Stimulated activated CD8-positive, alpha-beta memory T cell treated with anti-CD3 and anti-CD28 coated beads, Interleukin-4, amount 100 ng/mL, for 48 hours (primary cell): ENCODE measurements around the gene PSMG3.

Experiments used
- DNase-seq: peaks from one replicate; pipeline ENCODE4 v3.0.0-alpha.2; 2020

The PSMG3 gene

DNA sequence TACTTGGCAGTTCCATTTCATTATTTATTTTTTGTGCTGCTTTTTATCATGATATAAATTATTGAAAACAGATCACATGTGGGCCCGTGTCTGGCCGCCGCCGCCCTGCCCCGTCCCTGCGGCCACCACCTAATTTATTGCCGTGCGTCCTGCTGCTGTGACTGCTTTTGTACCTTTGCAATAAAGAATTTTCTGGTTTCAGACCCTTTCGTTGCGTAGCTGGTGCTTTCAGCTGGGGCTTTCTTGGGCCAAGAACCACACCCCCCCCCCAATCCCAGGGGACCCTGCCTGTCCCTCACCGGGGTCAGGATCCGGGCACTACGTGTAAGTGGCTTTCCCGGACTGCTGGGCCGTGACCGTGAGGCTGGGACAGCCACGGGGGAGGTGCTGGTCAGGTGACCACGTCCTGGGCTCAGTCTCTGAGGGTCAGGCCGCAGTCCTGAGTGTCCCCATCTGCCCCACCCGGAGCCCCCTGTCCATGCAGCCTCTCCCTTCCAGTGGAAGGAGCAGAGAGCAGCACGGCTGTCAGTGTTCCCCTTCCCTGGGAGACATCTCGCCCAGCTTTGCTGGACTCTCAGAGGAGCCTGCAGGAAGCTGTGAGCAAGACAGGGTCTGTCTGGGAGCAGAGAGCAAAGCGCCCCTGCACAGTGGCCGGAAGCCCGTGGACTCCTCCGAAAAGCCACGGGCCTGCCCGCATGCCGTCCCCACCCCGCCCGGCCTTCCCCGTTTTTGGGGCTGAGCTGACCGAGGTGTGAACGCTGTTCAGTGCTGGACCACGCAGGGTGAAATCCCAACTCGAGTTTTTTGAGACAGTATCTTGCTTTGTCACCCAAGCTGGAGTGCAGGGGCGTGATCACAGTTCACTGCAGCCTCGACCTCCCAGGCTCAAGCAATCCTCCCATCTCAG is 26.7 kb downstream of the PSMG3 start:
- no peak for DNase-seq

DNA sequence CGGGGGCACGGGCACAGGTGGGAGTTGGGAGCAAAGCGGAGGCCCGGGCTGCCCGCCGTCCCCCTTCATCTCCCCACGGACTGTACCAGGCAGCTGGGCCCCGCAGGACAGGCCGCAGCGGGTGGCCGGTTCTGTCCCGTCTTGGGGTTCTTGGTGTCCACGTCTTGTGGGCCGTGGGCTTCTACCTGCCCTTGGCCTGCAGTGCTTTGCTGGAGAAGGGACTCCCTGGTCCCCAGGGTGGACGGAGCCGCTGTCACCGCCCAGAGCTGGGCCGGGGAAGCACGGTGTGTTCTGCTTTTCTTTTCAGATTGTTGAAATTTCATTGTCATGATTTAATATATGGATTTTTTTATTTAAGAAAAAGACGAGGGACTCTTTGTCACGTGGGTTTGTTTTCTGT is 27.5 kb downstream of the PSMG3 start:
- DNase-seq, result no peak

DNA sequence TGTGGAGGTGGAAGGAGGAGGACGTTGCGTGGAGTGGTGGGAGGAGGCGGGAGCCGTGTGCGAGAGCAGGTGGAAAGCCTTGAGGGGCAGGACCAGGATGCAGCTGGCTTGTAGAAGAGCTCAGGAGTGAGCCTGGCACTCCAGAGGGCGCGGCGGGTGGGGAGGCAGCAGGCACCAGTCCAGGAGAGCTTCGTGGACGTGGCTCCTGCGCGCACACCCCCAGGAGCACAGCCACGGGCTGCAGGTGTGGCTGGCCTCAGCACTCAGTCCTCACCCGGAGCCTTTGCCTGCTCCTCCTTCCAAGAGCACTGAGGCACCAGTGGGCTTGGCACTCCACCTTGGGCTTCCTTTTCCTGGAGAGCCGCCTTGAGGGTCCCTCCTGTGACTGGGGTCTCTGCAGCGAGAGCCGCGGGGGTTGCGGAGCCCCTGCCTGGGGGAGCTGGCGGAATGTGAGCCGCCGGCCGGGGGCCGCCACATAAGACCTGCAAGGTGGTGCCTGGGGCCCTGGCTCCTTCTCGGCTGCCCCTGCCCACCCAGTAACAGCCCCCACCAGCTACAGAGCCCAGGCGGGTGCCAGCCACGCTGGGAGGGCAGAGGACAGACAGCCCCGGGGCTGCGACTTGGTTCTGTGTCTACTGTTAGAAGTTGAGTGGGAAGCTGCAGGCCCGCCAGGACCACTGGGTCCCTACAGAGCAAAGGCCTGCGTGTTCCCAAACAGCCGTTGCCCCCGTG is 28.2 kb downstream of the PSMG3 start:
- no peak for DNase-seq

DNA sequence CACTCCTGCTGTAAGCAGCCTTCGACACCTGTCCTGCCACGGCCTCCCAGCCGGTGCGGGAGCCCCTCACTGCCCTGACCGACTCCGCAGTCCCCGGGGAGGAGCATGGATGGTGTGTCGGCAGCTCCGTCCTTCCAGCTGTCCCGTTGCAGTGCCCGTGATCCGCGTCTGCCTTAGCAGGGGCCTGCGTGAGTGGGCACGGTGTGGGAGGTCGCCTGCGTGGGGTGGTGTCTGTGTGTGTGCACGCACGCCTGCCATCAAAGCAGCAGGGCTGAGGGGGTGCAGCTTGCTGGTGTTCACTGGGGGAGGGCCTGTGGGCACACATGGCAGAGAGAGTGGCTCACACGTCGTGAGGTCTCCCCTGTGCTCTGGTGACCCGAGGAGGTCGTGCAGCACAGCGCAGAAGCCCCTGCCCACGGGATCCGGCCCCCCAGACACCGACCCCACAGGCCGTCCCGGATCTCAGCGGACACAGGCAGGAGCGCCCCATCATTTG is 29.0 kb downstream of the PSMG3 start:
- no peak for DNase-seq

DNA sequence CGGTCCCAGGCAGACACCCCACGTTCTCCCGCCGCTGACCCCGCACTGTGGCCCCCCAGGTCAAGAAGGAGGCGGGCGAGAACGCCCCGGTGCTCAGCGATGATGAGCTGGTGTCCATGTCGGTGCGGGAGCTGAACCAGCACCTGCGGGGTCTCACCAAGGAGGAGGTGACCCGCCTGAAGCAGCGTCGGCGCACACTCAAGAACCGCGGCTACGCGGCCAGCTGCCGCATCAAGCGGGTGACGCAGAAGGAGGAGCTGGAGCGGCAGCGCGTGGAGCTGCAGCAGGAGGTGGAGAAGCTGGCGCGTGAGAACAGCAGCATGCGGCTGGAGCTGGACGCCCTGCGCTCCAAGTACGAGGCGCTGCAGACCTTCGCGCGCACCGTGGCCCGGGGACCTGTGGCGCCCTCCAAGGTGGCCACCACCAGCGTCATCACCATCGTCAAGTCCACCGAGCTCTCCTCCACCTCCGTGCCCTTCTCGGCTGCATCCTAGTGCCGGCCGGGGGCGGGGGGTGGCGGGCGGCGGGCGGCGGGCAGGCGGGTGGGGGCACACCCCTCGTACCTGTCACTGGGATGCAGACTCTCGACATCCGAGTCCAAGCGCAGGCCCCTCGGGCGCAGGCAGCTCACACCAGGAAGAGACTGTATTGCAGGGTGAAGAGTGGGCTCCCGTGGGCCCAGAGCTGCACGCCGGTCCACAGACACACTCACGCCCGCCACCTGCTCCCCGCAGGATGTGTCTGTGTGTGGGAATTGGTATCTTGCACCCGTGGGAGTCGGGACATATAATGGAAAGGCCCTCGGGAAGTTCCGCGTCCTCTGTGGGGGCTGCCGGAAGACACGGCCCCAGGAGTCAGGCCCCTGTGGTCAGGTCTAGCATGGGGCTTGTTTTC is 29.7 kb downstream of the PSMG3 start:
- DNase-seq, result no peak

DNA sequence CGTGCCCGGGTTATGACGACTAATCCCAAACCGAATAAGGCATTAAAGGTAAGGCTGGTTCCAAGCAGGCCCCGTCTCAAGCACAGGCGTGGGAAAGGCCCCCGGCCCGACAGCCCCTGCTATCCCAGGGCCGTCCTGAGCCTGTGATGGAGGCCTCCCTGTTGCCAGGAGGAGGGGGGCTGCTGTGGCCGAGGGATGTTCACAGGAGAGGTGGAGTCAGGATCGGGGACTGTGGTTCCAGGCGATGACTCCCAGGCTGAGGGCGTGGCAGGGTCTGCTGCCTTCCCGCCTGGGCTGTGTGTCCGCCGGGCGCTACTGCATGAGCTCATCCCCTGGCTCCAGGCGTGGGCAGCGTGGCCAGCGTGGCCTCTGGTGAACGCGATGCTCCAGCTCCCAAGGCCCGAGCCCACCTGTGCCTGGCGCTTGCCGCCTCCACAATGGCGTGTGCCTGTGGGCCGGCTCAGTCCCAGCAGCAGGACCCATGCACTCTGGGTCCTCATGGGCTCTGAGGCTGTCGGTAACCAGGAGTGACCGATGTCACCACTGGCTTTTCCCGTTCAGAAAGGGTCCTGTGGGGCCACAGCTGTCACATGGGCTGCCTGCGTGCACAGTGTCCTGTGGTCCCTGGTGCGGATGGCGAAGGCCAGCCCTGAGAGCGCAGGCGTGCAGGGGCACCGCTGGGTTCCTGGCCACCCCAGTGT is 30.5 kb downstream of the PSMG3 start:
- no peak for DNase-seq

DNA sequence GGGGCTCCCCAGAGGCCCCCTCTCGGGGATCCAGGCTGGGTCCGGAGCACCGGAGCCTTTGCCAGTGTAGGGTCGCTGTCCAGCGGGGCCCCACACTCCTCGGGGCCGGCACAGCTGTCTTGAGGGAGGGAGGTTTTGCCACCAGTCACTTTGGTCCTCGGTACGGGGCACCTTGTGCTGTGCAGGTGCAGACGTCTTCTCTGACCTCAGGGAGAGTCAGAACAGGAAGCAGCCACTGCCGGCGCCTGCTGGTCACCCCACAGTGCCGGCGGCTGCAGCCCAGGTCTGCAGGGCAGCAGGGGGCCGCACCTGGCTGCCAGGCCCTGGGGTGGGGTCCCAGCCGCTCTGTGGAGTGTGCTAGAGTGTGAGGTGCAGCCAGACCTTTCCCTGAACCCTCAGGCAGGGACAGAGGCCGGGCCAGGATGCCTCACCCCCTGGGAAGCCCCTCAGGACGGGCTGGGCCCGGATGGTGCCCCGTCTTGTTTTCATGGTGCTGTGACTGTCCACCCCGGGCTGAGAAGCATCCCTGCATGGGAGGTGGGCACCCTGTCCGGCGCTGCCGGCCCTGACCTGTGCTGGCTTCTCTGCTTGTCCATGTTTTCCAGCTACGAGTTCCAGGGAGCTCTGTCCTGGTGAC is 31.2 kb downstream of the PSMG3 start:
- no peak for DNase-seq

DNA sequence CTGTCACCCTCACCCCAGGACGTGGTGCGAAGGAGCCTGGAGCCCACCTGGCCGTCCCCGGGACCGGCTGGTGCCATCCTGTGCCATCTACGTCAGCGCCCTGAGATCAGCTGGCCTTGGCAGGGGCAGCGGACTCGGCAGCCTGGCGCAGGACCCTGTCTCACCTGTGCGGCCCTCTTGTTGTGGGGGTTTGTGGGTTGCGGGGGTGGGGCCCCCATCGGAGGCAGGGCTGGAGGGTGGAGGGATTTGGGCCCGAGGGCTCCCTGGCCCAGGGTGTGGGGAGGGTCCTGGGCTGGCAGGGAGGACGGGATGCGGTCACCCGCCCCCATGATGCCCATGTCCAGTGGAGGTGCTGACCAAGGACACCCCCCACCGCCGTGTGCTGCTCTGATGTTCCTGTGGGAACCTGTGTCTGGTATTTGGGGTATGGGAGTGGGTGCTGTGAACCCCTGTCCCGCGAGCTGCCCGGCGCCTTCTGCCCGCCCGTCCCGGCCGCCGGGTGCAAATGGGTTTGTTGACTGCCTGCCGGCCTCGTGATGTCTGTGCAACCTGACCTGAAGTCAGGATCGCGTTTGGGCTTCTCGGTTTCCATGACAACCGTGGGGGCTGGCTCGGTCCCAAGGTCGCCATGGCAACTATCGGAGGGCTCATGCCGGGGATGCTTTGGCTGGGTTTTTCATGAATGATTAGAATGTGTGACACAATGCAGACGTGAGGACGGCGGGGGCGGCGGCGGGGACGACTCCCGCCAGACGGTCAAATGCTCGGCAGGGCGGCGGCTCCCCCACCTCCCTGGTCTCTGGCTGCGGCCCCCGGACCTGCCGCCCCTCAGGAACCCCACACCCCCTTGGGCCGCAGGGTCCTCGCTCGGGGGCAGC is 32.1 kb downstream of the PSMG3 start:
- DNase-seq, result peak; percentile 34

DNA sequence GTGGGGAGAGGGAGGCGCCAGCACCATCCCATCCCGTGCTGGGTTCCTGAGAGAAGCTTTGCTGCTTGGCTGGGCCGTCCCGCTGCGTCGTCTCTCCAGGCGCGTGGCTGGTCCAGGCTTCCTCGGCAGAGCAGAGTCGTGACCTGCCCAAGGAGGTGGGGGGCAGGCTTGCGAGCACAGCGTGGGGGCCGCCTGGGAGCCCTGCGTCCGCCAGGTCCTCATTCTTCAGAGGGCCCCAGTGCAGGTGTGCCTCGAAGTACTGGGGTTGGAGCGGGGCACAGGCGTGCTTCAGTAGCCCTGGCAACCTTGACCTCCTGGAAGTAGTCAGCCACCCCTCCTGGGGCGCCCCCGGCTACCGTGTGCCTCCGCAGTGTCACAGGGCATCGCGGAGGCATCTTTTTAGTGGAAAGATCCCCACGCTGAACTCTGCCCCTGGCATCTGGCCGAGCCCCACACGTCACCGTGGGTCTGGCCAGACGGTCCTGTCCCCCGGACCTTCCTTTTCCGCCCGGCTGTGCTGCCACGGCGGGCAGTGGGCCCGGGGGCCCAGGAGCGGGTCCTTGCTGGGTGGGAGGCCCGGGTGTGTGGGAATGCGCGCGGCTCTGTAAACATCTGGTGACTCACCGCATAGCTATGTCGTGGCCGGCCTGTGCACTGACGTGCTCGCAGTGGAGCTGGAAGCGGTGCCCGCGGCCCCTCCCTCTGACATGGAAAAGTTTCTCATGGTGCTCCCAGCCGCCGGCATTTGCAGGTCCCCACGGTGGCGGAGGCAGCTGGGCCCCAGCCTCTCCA is 32.9 kb downstream of the PSMG3 start:
- DNase-seq, result no peak

DNA sequence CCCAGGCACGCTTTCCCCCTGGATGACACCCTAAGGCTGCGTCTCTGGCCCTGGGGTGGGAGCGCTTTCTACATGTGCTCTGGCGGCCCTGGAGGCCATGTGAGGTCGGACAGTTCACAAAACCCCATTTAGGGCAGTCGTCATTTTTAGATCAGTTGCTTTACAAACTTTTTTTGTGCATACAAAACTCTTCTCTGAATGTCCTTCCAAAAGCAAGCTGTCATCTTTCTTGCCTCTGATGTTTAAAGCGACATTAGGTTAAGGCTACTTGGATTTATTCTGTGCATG is 33.4 kb downstream of the PSMG3 start:
- DNase-seq, result no peak

DNA sequence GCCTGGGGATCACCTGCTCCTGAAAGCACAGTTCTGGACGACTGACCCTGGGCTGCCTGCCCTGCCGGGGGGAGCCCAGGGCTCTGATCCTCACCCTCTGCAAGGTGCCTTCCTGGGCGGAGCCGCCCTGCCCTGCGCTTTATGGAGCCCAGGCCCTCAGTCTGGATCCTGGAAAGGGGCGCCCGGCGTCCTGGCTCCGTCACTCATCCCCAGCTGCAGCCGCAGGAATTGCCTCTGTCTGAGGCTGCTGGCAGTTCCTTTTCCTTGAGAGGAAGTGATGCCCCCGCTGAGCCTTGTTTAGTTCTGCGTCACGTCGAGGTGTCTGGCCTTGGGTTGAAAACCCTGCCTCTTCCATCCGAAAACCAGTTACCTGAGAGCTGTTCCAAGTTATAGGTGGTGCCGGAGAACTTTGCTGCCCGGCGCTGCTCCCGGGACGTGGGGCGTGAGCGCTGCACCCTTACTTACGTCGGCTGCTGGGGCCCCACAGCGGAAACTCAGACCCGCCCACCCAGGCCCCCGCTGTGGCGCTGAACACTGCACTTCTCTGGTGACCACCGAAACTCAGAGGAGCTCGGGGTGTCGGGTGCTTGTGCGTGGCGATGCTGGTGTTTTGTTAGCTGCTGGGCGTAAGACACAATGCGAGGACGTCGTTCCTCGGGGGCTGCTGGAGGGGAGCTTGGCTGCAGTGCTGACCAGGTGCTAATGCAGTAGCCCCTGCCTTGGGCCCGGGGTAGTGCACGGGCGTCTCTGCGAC is 34.0 kb downstream of the PSMG3 start:
- DNase-seq, result no peak

DNA sequence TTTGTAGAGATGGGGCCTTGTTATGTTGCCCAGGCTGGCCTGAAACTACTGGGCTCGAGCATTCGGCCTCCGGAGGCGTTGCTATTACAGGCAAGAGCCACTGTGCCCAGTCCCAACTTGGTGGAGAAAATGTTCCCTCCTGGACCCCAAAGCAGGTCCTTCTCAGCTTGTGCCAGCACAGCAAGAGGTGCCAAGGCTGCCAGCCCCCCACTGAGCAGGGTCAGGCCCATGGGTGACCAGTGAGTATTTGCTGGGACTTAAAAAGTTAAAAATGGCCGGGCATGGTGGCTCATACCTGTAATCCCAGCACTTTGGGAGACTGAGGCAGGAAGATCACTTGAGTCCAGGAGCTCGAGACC is 34.8 kb downstream of the PSMG3 start:
- no peak for DNase-seq

DNA sequence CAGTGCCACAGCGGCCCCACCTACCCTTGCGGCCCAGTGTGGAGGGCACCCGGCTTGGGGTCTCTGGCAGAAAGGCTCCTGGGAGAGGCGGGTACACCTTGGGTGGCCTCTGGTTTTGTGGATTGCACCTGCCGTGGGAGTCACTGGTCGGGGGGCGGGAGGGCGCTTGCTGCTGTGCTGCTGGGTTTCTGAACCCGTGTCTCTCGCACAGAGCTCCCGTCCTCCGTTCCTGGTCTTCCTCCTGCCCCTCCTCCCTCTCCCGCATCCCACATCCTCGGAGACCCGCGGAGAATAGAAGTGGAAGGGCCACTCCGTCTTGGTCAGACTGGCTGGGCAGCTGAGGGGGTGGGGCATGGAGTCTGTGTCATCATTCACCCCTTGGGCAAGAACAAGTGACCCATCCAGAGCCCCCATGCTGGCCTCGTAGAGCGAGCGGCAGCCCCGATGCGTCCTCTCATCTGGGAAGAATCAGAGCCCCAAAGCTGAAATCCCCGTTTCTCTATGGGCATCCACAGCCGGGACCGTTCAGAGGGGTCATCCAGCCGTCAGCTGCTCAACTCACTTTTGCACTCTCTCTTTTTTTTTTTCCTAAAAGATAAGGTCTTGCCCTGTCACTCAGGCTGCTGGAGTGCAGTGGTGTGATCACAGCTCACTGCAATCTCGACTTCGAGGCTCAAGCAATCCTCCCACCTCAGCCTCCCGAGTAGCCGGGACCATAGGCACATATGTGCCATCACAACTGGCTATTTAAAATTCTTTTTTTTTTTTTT is 35.3 kb downstream of the PSMG3 start:
- DNase-seq, result no peak

DNA sequence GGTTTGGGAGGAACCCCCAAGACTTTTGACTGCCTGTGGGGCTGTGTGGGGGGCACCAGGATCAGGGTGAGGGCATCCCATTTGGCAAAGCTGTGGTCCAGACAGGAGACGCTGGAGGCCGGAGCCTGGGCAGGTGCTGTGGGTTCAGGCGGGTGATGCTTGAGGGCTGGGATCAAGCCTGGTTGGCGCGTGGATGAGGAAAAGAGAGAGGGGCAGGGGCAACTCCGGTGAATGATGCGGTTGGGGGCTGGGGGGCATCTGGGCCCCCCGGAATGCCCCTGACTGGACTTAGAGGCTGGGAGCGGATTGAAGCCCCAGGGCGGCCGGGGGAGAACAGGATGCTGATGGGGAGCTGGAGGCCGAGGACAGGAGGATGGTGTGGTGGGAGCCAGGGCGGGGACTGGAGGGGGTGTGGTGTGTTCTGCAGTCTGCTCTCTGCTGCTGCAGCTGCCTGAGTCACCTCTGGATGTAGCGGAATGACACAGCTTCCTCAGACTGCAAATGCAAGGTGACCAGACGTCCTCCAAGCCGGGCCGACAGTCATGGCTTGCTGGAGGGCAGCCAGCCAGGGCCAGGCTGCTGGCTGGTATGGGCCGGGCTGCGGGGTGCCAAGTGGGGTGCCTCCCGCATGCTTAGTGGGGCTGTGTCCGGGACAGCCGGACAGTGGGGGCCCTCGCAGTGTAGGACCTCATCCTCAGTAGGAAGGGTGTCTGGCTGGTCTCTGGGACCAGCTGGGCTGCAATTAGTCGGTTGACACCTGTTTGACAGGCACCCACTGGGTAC is 36.1 kb downstream of the PSMG3 start:
- DNase-seq, result peak; percentile 69

DNA sequence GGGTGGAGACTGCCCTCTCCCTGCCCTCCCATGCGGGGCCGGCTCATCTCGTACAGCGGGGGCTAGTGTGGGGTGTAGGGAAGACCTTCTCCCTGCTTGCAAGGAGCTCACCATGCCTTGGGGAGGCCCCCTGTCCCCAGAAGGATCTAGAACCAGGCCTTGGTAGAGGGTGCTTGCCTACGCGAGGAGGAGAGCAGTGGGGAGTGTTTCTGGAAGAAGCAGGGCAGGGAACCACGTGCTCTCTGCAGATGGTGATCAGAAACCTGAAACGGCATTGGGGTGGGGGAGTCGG is 36.6 kb downstream of the PSMG3 start:
- no peak for DNase-seq

DNA sequence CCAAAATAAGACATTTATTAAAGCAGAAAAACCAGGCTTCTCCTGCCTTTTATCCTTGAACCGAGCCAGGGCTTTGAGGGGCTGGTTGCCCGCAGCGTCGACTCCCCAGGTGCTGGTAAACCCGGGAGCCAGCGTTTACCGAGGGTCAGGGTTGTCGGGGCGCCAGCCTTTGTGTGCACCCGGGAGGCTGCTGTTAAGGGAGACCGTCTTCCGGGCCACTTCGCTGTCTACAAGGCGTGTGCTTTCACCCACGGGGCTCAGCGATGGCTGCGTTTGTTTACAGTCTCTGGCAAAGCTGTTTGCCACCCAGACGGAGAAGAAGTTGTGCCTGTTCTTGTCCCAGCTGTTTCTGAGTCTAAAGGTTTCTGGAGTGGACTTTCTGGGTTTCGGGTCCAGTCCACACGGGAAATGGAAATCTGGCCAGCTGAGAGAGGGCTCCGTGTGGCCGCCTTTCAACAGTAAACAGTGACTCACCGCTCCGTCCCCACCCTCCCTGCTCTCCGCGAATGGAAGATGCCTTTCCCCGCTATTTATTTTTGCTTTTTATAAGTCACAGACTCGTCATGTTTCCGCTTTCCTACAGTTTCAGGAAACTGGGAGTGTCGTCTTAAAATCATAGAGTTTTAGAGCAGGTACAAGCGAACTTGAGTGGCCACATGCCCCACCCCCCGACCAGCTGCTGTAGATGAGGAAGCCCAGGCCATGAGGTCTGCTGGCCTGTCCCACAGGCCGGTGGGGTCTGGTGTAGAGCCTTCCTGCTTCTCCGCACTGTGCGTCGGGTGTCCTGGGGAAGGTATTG is 37.2 kb downstream of the PSMG3 start:
- DNase-seq, result peak; percentile 64

DNA sequence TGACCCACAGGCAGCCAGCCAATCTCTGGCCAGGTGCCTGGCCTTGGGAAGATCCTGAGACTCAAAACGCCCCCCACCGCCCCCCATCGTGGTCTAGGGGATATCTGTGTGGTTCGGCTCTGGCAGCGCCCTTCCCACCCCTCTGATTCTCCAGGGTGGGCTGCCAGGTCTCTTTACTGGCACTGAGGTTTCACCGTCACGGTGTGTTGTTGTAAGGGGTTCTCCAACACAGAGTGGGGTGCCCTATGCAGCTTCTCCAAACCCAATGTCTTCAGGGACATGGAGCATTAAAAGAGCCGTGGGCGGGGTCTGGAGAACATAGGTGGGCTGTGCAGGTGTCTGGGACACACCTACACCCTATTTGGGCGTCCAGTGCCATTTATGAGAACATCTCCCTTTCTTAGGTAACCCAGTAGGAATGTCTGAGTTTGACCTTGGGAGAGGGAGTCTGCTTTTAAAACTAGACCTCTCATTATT is 37.8 kb downstream of the PSMG3 start:
- peak; percentile 39 for DNase-seq
